ENCODE results near the gene TMCC1. TPM values are rescaled to one million over a fixed set of nuclear protein-coding genes. Genes with fewer than 3 reads are reported as not detected.
A peak's percentile ranks its signal among the peaks of the same experiment; 100 is the strongest.

Gene TMCC1
- total and polyA plus RNA-seq, 4 experiments from 2014 or later: 5.1 to 39.3 (median 21.3) TPM

GRCh38 chr3:129625072-129625874 lies 268.2 kb downstream of the TMCC1 start:
- peaks cover 7 to 22% (median 17%) of the 10 kb centered on the region in 4 donors for H3K4me1 Mint-ChIP-seq
- ChIA-PET POLR2A (ENCODE audit: partially characterized antibody) (interaction anchor here (1.3 to 3.0 kb wide), 2 partner anchors 20 to 31 kb away, joined by 4 to 17 read pairs; partner anchors contain the start of gene PLXND1), CTCF (ENCODE audit: partially characterized antibody) (no interaction called here)
- H3K27me3 Mint-ChIP-seq: no peaks in the 10 kb centered on the region
- no peaks in the 10 kb centered on the region for H3K9me3 ChIP-seq (ENCODE audit: control insufficient read depth in 1 of 2, low read length in 2 of 2)
- no peak overlapping the region for H3K27ac ChIP-seq (ENCODE audit: low read depth, low read length)
- no peaks in the 10 kb centered on the region for H3K36me3 ChIP-seq (ENCODE audit: insufficient read depth, low read length)
- DNase-seq: no peak
- H3K4me3 Mint-ChIP-seq: peak overlapping the region in 6 of 8 donors; percentile 4 to 68 (median 40)
- no peaks in the 10 kb centered on the region for H3K27me3 ChIP-seq (ENCODE audit: insufficient read depth, low read length)
- H3K4me3 ChIP-seq (ENCODE audit: low read length in 2 of 2): no peak overlapping the region
- peak overlapping the region in 1 of 7 donors; percentile 31 for H3K27ac Mint-ChIP-seq
- intact Hi-C loops (cut with micrococcal nuclease): loop anchor here (5.0 kb wide), 1 partner anchor 487 kb away; no protein-coding TSS in a partner anchor
- H3K9me3 Mint-ChIP-seq: peaks cover 0 to 2% (median 0%) of the 10 kb centered on the region in 8 donors
- H3K36me3 Mint-ChIP-seq: no peaks in the 10 kb centered on the region
- peaks cover 10% of the 10 kb centered on the region for H3K4me1 ChIP-seq (ENCODE audit: insufficient read depth, low read length)

GRCh38 chr3:129624347-129625071 lies 269.0 kb downstream of the TMCC1 start:
- Mint-ChIP-seq H3K4me1 (peaks cover 7 to 22% (median 17%) of the 10 kb centered on the region in 4 donors), H3K27me3 (no peaks in the 10 kb centered on the region), H3K27ac (no peak overlapping the region), H3K4me3 (no peak overlapping the region), H3K9me3 (peaks cover 0 to 2% (median 0%) of the 10 kb centered on the region in 8 donors), H3K36me3 (no peaks in the 10 kb centered on the region)
- DNase-seq: no peak
- H3K27me3 ChIP-seq (ENCODE audit: insufficient read depth, low read length): no peaks in the 10 kb centered on the region
- intact Hi-C loops (cut with micrococcal nuclease): loop anchor here (5.0 kb wide), 1 partner anchor 488 kb away; no protein-coding TSS in a partner anchor
- H3K4me3 ChIP-seq (ENCODE audit: low read length in 2 of 2): no peak overlapping the region
- CTCF ChIA-PET (ENCODE audit: partially characterized antibody): no interaction called here
- POLR2A ChIA-PET (ENCODE audit: partially characterized antibody): interaction anchor here (1.3 kb wide), 1 partner anchor 30 kb away, joined by 4 read pairs; no protein-coding TSS in a partner anchor
- no peaks in the 10 kb centered on the region for H3K36me3 ChIP-seq (ENCODE audit: insufficient read depth, low read length)
- H3K27ac ChIP-seq (ENCODE audit: low read depth, low read length): no peak overlapping the region
- no peaks in the 10 kb centered on the region for H3K9me3 ChIP-seq (ENCODE audit: control insufficient read depth in 1 of 2, low read length in 2 of 2)
- H3K4me1 ChIP-seq (ENCODE audit: insufficient read depth, low read length): peaks cover 10% of the 10 kb centered on the region

- Mint-ChIP-seq H3K36me3 (no peaks in the 10 kb centered on the region), H3K9me3 (peaks cover 0 to 2% (median 0%) of the 10 kb centered on the region in 8 donors), H3K4me3 (no peak overlapping the region), H3K4me1 (peaks cover 9 to 26% (median 19%) of the 10 kb centered on the region in 4 donors), H3K27me3 (peaks cover 0 to 1% of the 10 kb centered on the region in 2 donors), H3K27ac (no peak overlapping the region)
- no peak for DNase-seq
- Histone ChIP-seq H3K27me3 (ENCODE audit: insufficient read depth, low read length) (no peaks in the 10 kb centered on the region), H3K27ac (ENCODE audit: low read depth, low read length) (no peak overlapping the region), H3K36me3 (ENCODE audit: insufficient read depth, low read length) (no peaks in the 10 kb centered on the region), H3K9me3 (ENCODE audit: control insufficient read depth in 1 of 2, low read length in 2 of 2) (no peaks in the 10 kb centered on the region), H3K4me3 (ENCODE audit: low read length in 2 of 2) (no peak overlapping the region), H3K4me1 (ENCODE audit: insufficient read depth, low read length) (peaks cover 12% of the 10 kb centered on the region)
- ChIA-PET POLR2A (ENCODE audit: partially characterized antibody) (interaction anchor here (1.3 kb wide), 1 partner anchor 29 kb away, joined by 4 read pairs; no protein-coding TSS in a partner anchor), CTCF (ENCODE audit: partially characterized antibody) (no interaction called here)
- intact Hi-C loops (cut with micrococcal nuclease): no loop called here
These were observed 269.9 kb downstream of the TMCC1 start for GRCh38 chr3:129623447-129624118.

- Mint-ChIP-seq H3K36me3 (no peaks in the 10 kb centered on the region), H3K4me1 (peaks cover 12 to 27% (median 18%) of the 10 kb centered on the region in 4 donors), H3K9me3 (peaks cover 0 to 2% (median 0%) of the 10 kb centered on the region in 8 donors), H3K27ac (peak overlapping the region in 2 of 7 donors; percentile 36 to 55), H3K4me3 (no peak overlapping the region), H3K27me3 (peaks cover 0 to 3% of the 10 kb centered on the region in 2 donors)
- Histone ChIP-seq H3K4me3 (ENCODE audit: low read length in 2 of 2) (no peak overlapping the region), H3K4me1 (ENCODE audit: insufficient read depth, low read length) (peaks cover 15% of the 10 kb centered on the region), H3K27ac (ENCODE audit: low read depth, low read length) (no peak overlapping the region), H3K36me3 (ENCODE audit: insufficient read depth, low read length) (no peaks in the 10 kb centered on the region), H3K27me3 (ENCODE audit: insufficient read depth, low read length) (no peaks in the 10 kb centered on the region), H3K9me3 (ENCODE audit: control insufficient read depth in 1 of 2, low read length in 2 of 2) (no peaks in the 10 kb centered on the region)
- ChIA-PET CTCF (ENCODE audit: partially characterized antibody) (interaction anchor here (1.4 kb wide), 1 partner anchor 133 kb away, joined by 4 read pairs; no protein-coding TSS in a partner anchor), POLR2A (ENCODE audit: partially characterized antibody) (no interaction called here)
- intact Hi-C loops (cut with micrococcal nuclease): no loop called here
- DNase-seq: no peak
These were observed 270.6 kb downstream of the TMCC1 start for GRCh38 chr3:129622933-129623332.

- no peaks in the 10 kb centered on the region for H3K36me3 Mint-ChIP-seq
- H3K27ac Mint-ChIP-seq: peak overlapping the region in 2 of 7 donors; percentile 13 to 36
- peaks cover 7 to 21% (median 15%) of the 10 kb centered on the region in 4 donors for H3K4me1 Mint-ChIP-seq
- Histone ChIP-seq H3K27ac (ENCODE audit: low read depth, low read length) (no peak overlapping the region), H3K9me3 (ENCODE audit: control insufficient read depth in 1 of 2, low read length in 2 of 2) (no peaks in the 10 kb centered on the region), H3K4me3 (ENCODE audit: low read length in 2 of 2) (no peak overlapping the region), H3K27me3 (ENCODE audit: insufficient read depth, low read length) (no peaks in the 10 kb centered on the region), H3K4me1 (ENCODE audit: insufficient read depth, low read length) (peaks cover 12% of the 10 kb centered on the region), H3K36me3 (ENCODE audit: insufficient read depth, low read length) (no peaks in the 10 kb centered on the region)
- H3K9me3 Mint-ChIP-seq: peaks cover 0 to 2% (median 0%) of the 10 kb centered on the region in 8 donors
- peaks cover 0 to 3% of the 10 kb centered on the region in 2 donors for H3K27me3 Mint-ChIP-seq
- CTCF ChIA-PET (ENCODE audit: partially characterized antibody): interaction anchor here (1.4 kb wide), 1 partner anchor 132 kb away, joined by 4 read pairs; no protein-coding TSS in a partner anchor
- intact Hi-C loops (cut with micrococcal nuclease): no loop called here
- POLR2A ChIA-PET (ENCODE audit: partially characterized antibody): no interaction called here
- H3K4me3 Mint-ChIP-seq: no peak overlapping the region
- DNase-seq: no peak
These were observed 271.2 kb downstream of the TMCC1 start for GRCh38 chr3:129622226-129622874.

- peaks cover 0 to 3% of the 10 kb centered on the region in 2 donors for H3K27me3 Mint-ChIP-seq
- no peaks in the 10 kb centered on the region for H3K36me3 Mint-ChIP-seq
- H3K27ac Mint-ChIP-seq: peak overlapping the region in 3 of 7 donors; percentile 8 to 48 (median 25)
- Histone ChIP-seq H3K36me3 (ENCODE audit: insufficient read depth, low read length) (no peaks in the 10 kb centered on the region), H3K27me3 (ENCODE audit: insufficient read depth, low read length) (no peaks in the 10 kb centered on the region), H3K9me3 (ENCODE audit: control insufficient read depth in 1 of 2, low read length in 2 of 2) (no peaks in the 10 kb centered on the region), H3K4me1 (ENCODE audit: insufficient read depth, low read length) (peaks cover 12% of the 10 kb centered on the region), H3K27ac (ENCODE audit: low read depth, low read length) (no peak overlapping the region), H3K4me3 (ENCODE audit: low read length in 2 of 2) (no peak overlapping the region)
- no peak overlapping the region for H3K4me3 Mint-ChIP-seq
- intact Hi-C loops (cut with micrococcal nuclease): no loop called here
- H3K9me3 Mint-ChIP-seq: peaks cover 0 to 2% (median 0%) of the 10 kb centered on the region in 8 donors
- ChIA-PET CTCF (ENCODE audit: partially characterized antibody) (interaction anchor here (1.4 kb wide), 1 partner anchor 132 kb away, joined by 4 read pairs; no protein-coding TSS in a partner anchor), POLR2A (ENCODE audit: partially characterized antibody) (no interaction called here)
- H3K4me1 Mint-ChIP-seq: peaks cover 7 to 17% (median 13%) of the 10 kb centered on the region in 4 donors
- no peak for DNase-seq
These were observed 271.8 kb downstream of the TMCC1 start for GRCh38 chr3:129621626-129622225.
